ENCODE results near the gene RAD51.
A peak's percentile ranks its signal among the peaks of the same experiment; 100 is the strongest.

GRCh38 chr15:40762919-40763800 lies 68.2 kb downstream of the RAD51 start:
- peak; percentile 44 for TF ChIP-seq DPF2 (IDR thresholded peaks at IDR 0.05)
- TF ChIP-seq TARDBP (IDR thresholded peaks at IDR 0.05): no peak
- TF ChIP-seq, protein P1, sequence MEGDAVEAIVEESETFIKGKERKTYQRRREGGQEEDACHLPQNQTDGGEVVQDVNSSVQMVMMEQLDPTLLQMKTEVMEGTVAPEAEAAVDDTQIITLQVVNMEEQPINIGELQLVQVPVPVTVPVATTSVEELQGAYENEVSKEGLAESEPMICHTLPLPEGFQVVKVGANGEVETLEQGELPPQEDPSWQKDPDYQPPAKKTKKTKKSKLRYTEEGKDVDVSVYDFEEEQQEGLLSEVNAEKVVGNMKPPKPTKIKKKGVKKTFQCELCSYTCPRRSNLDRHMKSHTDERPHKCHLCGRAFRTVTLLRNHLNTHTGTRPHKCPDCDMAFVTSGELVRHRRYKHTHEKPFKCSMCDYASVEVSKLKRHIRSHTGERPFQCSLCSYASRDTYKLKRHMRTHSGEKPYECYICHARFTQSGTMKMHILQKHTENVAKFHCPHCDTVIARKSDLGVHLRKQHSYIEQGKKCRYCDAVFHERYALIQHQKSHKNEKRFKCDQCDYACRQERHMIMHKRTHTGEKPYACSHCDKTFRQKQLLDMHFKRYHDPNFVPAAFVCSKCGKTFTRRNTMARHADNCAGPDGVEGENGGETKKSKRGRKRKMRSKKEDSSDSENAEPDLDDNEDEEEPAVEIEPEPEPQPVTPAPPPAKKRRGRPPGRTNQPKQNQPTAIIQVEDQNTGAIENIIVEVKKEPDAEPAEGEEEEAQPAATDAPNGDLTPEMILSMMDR (IDR thresholded peaks at IDR 0.05 in 2 of 3, conservative IDR thresholded peaks at IDR 0.05 in 1 of 3; ENCODE audit: insufficient read depth in 2 of 3, low read depth in 1 of 3, low read length in 3 of 3): no peak
- no peak for TF ChIP-seq ZBTB8A (IDR thresholded peaks at IDR 0.05; ENCODE audit: partially characterized antibody)
- no peak for TF ChIP-seq EGR1 (conservative IDR thresholded peaks at IDR 0.05)
- TF ChIP-seq, protein P2, sequence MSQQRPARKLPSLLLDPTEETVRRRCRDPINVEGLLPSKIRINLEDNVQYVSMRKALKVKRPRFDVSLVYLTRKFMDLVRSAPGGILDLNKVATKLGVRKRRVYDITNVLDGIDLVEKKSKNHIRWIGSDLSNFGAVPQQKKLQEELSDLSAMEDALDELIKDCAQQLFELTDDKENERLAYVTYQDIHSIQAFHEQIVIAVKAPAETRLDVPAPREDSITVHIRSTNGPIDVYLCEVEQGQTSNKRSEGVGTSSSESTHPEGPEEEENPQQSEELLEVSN (IDR thresholded peaks at IDR 0.05; ENCODE audit: borderline replicate concordance in 1 of 2, extremely low read depth in 1 of 2, insufficient read depth in 1 of 2, insufficient read length in 1 of 2, low read depth in 1 of 2, low read length in 1 of 2, poor library complexity in 1 of 2, severe bottlenecking in 1 of 2): peak; percentile 98
- TF ChIP-seq E2F1 (CRISPR knock-in tag; IDR thresholded peaks at IDR 0.05): peak; percentile 91
- no peak; the same call in 1 of the 2 replicates for TF ChIP-seq AFF4 (CRISPR knock-in tag; IDR thresholded peaks at IDR 0.05)
- no peak for TF ChIP-seq ATF2 (CRISPR knock-in tag; IDR thresholded peaks at IDR 0.05)
- TF ChIP-seq PCBP2 (IDR thresholded peaks at IDR 0.05; ENCODE audit: low read depth, low read length, poor library complexity, severe bottlenecking): no peak
- no peak for TF ChIP-seq POLR2AphosphoS2 (IDR thresholded peaks at IDR 0.05; ENCODE audit: low read length)
- TF ChIP-seq CBX2 (IDR thresholded peaks at IDR 0.05; ENCODE audit: insufficient read depth, low read length, poor library complexity, severe bottlenecking): no peak
- TF ChIP-seq EZH2 (IDR thresholded peaks at IDR 0.05; ENCODE audit: borderline replicate concordance, low read depth, low read length): no peak
